Keratinocyte (primary cell): ENCODE measurements around the gene IGSF9. TPM values are rescaled to one million over a fixed set of nuclear protein-coding genes. Genes with fewer than 3 reads are reported as not detected.

Source experiments
- DNase-seq: peaks from one replicate; pipeline ENCODE4 v3.0.0-alpha.2; 2011; ENCODE audit warnings: low read depth, missing footprints, low spot score
- FAIRE-seq: peaks from 2 replicates; lab custom pipeline; 2011; peaks lifted over from hg19 to GRCh38; lab: Jason Lieb, UNC
- H2AFZ ChIP-seq: 2 replicates; pipeline ENCODE4 v1.6.0; 2012; ENCODE audit warnings: low read length, control low read depth, inconsistent platforms; ENCODE audit not compliant: control insufficient read depth
- H3K27ac ChIP-seq: 2 replicates; pipeline ENCODE4 v1.5.1; 2011; ENCODE audit warnings: low read length; ENCODE audit not compliant: control insufficient read depth, insufficient read depth
- H3K27me3 ChIP-seq: 3 replicates; pipeline ENCODE4 v1.6.0; 2011; ENCODE audit warnings: low read length; ENCODE audit not compliant: control insufficient read depth, insufficient read depth; ENCODE audit errors: extremely low read depth
- H3K36me3 ChIP-seq, 2 experiments: 2 replicates in 1 of 2; 3 replicates in 1 of 2; pipeline ENCODE4 v1.5.1; 2011; ENCODE audit warnings: low read length in 2 of 2, mild to moderate bottlenecking in 1 of 2; ENCODE audit not compliant: control insufficient read depth in 2 of 2, insufficient read depth in 2 of 2; ENCODE audit errors: extremely low read depth in 1 of 2
- H3K4me1 ChIP-seq: 3 replicates; pipeline ENCODE4 v1.5.1; 2011; ENCODE audit warnings: low read length; ENCODE audit not compliant: control insufficient read depth, insufficient read depth; ENCODE audit errors: extremely low read depth
- H3K4me2 ChIP-seq: 3 replicates; pipeline ENCODE4 v1.6.0; 2011; ENCODE audit warnings: low read depth, low read length; ENCODE audit not compliant: control insufficient read depth, insufficient read depth; ENCODE audit errors: extremely low read depth
- H3K4me3 ChIP-seq, 3 experiments: fragments of 200-600 bp in 1 of 3; sonication (generic) in 1 of 3; 2 replicates in 2 of 3; 3 replicates in 1 of 3; pipeline ENCODE4 v1.5.1; 2011 to 2016; ENCODE audit warnings: low read length in 3 of 3, mild to moderate bottlenecking in 3 of 3, control low read depth in 2 of 3, inconsistent platforms in 1 of 3, low read depth in 1 of 3, mixed read lengths in 1 of 3, mixed run types in 1 of 3, moderate library complexity in 1 of 3; ENCODE audit not compliant: control insufficient read depth in 2 of 3, insufficient read depth in 2 of 3; ENCODE audit errors: extremely low read depth in 1 of 3
- H3K79me2 ChIP-seq: 2 replicates; pipeline ENCODE4 v1.6.0; 2012; ENCODE audit warnings: low read length; ENCODE audit not compliant: control insufficient read depth, insufficient read depth
- H3K9ac ChIP-seq: 3 replicates; pipeline ENCODE4 v1.6.0; 2011; ENCODE audit warnings: low read length; ENCODE audit not compliant: control insufficient read depth, insufficient read depth; ENCODE audit errors: extremely low read depth
- H3K9me1 ChIP-seq: 3 replicates; pipeline ENCODE4 v1.6.0; 2011; ENCODE audit warnings: low read length; ENCODE audit not compliant: control insufficient read depth, insufficient read depth; ENCODE audit errors: extremely low read depth
- H3K9me3 ChIP-seq: 2 replicates; pipeline ENCODE4 v1.5.1; 2012; ENCODE audit warnings: low read depth, low read length; ENCODE audit not compliant: control insufficient read depth
- H4K20me1 ChIP-seq: 3 replicates; pipeline ENCODE4 v1.6.0; 2011; ENCODE audit warnings: low read length; ENCODE audit not compliant: control insufficient read depth, insufficient read depth; ENCODE audit errors: extremely low read depth
- CTCF ChIP-seq, 3 experiments: IDR thresholded peaks in 1 of 3; conservative IDR thresholded peaks in 1 of 3; optimal IDR thresholded peaks in 1 of 3; 2 replicates in 2 of 3; 3 replicates in 1 of 3; pipeline versions ENCODE3 to v1.5.1; 2011; ENCODE audit warnings: low read length in 3 of 3, mild to moderate bottlenecking in 3 of 3, moderate library complexity in 2 of 3, control low read depth in 1 of 3, inconsistent platforms in 1 of 3; ENCODE audit not compliant: insufficient read depth in 2 of 3; ENCODE audit errors: extremely low read depth in 1 of 3
- EZH2 ChIP-seq: IDR thresholded peaks from one replicate; pipeline ENCODE4 v1.6.1; 2012; ENCODE audit warnings: inconsistent platforms, mild to moderate bottlenecking, low read length, moderate library complexity
- dilution Hi-C: fragments of 300-500 bp; cut with MboI; formaldehyde crosslinking; loops from one replicate; pipeline ENCODE4 v1.7.0; 2020; ENCODE audit warnings: low sequenced_read_pairs; ENCODE audit not compliant: extremely low pct_ligation_motif_present
- polyA plus RNA-seq, 5 experiments: library from polyadenylated mRNA; depleted of rRNA in 3 of 5; stranded (reverse) in 3 of 5; stranded (forward) in 1 of 5; unstranded in 1 of 5; fragments of >200 nt; gene quantifications; 1 replicate in 1 of 5; 2 replicates in 3 of 5; 3 replicates in 1 of 5; pipeline versions ENCODE4 v1.2.1 to v1.2.3, GENCODE V29; 2011 to 2012; ENCODE audit warnings: missing spikeins in 2 of 5, low read depth in 1 of 5, low replicate concordance in 1 of 5

The IGSF9 gene
- polyA plus RNA-seq, 1 donor (not counting 4 experiments of a cell fraction or from before 2014, with no cell fraction given), result 4.2 TPM

GRCh38 chr1:159979257-159979656, 33.8 kb upstream of the IGSF9 start:
- H3K4me3 ChIP-seq, result no peak overlapping the region
- H3K9me1 ChIP-seq, result peaks cover 5% of the 10 kb centered on the region
- H3K36me3 ChIP-seq, result peaks cover 30% of the 10 kb centered on the region in 2 experiments
- H3K4me2 ChIP-seq, result no peak overlapping the region
- peaks cover 5% of the 10 kb centered on the region for H4K20me1 ChIP-seq
- peaks cover 1% of the 10 kb centered on the region for H3K79me2 ChIP-seq
- dilution Hi-C loops, result no loop called here
- no peaks in the 10 kb centered on the region for H3K4me1 ChIP-seq
- no peaks in the 10 kb centered on the region for H3K9me3 ChIP-seq
- H3K27me3 ChIP-seq, result no peaks in the 10 kb centered on the region
- FAIRE-seq (no peak), DNase-seq (no peak)
- no peak overlapping the region for H2AFZ ChIP-seq
- no peak overlapping the region for H3K27ac ChIP-seq
- H3K9ac ChIP-seq, result no peak overlapping the region
- no peak for TF ChIP-seq CTCF (optimal IDR thresholded peaks at IDR 0.05 in 1 of 3, IDR thresholded peaks at IDR 0.05 in 1 of 3, conservative IDR thresholded peaks at IDR 0.05 in 1 of 3; ENCODE audit: extremely low read depth in 1 of 3, insufficient read depth in 2 of 3, low read length in 3 of 3)
- TF ChIP-seq EZH2, result no peak

- H2AFZ ChIP-seq, result no peak overlapping the region
- H4K20me1 ChIP-seq, result peaks cover 8% of the 10 kb centered on the region
- no peak for DNase-seq
- H3K4me2 ChIP-seq, result no peak overlapping the region
- no peak for FAIRE-seq
- H3K79me2 ChIP-seq, result peaks cover 1% of the 10 kb centered on the region
- no peaks in the 10 kb centered on the region for H3K9me3 ChIP-seq
- H3K36me3 ChIP-seq, result peaks cover 29 to 30% of the 10 kb centered on the region in 2 experiments
- H3K27ac ChIP-seq, result no peak overlapping the region
- dilution Hi-C loops, result no loop called here
- TF ChIP-seq EZH2 (no peak), CTCF (optimal IDR thresholded peaks at IDR 0.05 in 1 of 3, IDR thresholded peaks at IDR 0.05 in 1 of 3, conservative IDR thresholded peaks at IDR 0.05 in 1 of 3; ENCODE audit: extremely low read depth in 1 of 3, insufficient read depth in 2 of 3, low read length in 3 of 3) (no peak)
- peaks cover 5% of the 10 kb centered on the region for H3K9me1 ChIP-seq
- no peak overlapping the region for H3K9ac ChIP-seq
- no peaks in the 10 kb centered on the region for H3K27me3 ChIP-seq
- H3K4me1 ChIP-seq, result no peaks in the 10 kb centered on the region
- H3K4me3 ChIP-seq, result no peak overlapping the region
These were observed 32.6 kb upstream of the IGSF9 start for GRCh38 chr1:159978107-159978398.
